H1 (cell line): ENCODE measurements around the gene C22orf39.

ENCODE experiments used
- ATF3 ChIP-seq: IDR thresholded peaks from 2 replicates; pipeline ENCODE4 v1.6.1; 2011; ENCODE audit warnings: low read depth, mild to moderate bottlenecking, low read length; ENCODE audit not compliant: insufficient read depth
- EP300 ChIP-seq, 2 experiments: IDR thresholded peaks; 1 replicate in 1 of 2; 2 replicates in 1 of 2; pipeline ENCODE4 v1.6.1; 2011 to 2012; ENCODE audit warnings: low read depth in 2 of 2, low read length in 2 of 2, mild to moderate bottlenecking in 2 of 2, borderline replicate concordance in 1 of 2, inconsistent platforms in 1 of 2, moderate library complexity in 1 of 2
- EZH2 ChIP-seq: fragments of 200-600 bp; sonication (generic); IDR thresholded peaks from 2 replicates; pipeline ENCODE4 v1.7.1; 2012; ENCODE audit warnings: low read depth, mild to moderate bottlenecking, moderate library complexity, low read length, inconsistent platforms; ENCODE audit not compliant: severe bottlenecking
- POLR2A ChIP-seq, 2 experiments: IDR thresholded peaks; 1 replicate in 1 of 2; 2 replicates in 1 of 2; pipeline ENCODE4 v1.6.1; 2011; ENCODE audit warnings: low read depth in 2 of 2, low read length in 2 of 2, mild to moderate bottlenecking in 2 of 2; ENCODE audit errors: control extremely low read depth in 1 of 2
- POLR2AphosphoS5 ChIP-seq: IDR thresholded peaks from 2 replicates; pipeline ENCODE4 v1.6.1; 2011; ENCODE audit warnings: low read depth, low read length

GRCh38 chr22:19494001-19494560, 46.6 kb upstream of the C22orf39 start:
- TF ChIP-seq POLR2A (IDR thresholded peaks at IDR 0.05; ENCODE audit: control extremely low read depth in 1 of 2, low read depth in 2 of 2, low read length in 2 of 2) (no peak), EP300 (IDR thresholded peaks at IDR 0.05; ENCODE audit: borderline replicate concordance in 1 of 2, low read depth in 2 of 2, low read length in 2 of 2) (no peak), EZH2 (no peak), ATF3 (no peak), POLR2AphosphoS5 (no peak)
